ENCODE data around the gene CEACAM1. TPM values are rescaled to one million over a fixed set of nuclear protein-coding genes. Genes with fewer than 3 reads are reported as not detected.

Gene CEACAM1
- total RNA-seq, 1 donor from 2014 or later = 0.39 TPM

- peaks cover 14% of the 10 kb centered on the region for H3F3A ChIP-seq (ENCODE audit: low read depth)
- H3K4me3 Mint-ChIP-seq = no peak overlapping the region
- H3K79me2 ChIP-seq (ENCODE audit: low read depth) = no peaks in the 10 kb centered on the region
- H3K27me3 Mint-ChIP-seq (ENCODE audit: insufficient read depth, low read depth) = no peaks in the 10 kb centered on the region
- H3K27ac Mint-ChIP-seq = no peak overlapping the region
- H3K4me1 ChIP-seq = no peaks in the 10 kb centered on the region
- H3K4me3 ChIP-seq = no peak overlapping the region
- no peaks in the 10 kb centered on the region for H4K20me1 ChIP-seq (ENCODE audit: low read depth)
- H3K36me3 ChIP-seq = no peaks in the 10 kb centered on the region
- no peak for DNase-seq (ENCODE audit: low spot score)
- H3K9ac ChIP-seq = no peak overlapping the region
- H3K27ac ChIP-seq = no peak overlapping the region
- H3K36me3 Mint-ChIP-seq = no peaks in the 10 kb centered on the region
- no peaks in the 10 kb centered on the region for H3K9me3 ChIP-seq (ENCODE audit: low read depth)
- H3K27me3 ChIP-seq = no peaks in the 10 kb centered on the region
- H3K4me2 ChIP-seq = no peak overlapping the region
- peaks cover 8% of the 10 kb centered on the region for H3K9me3 Mint-ChIP-seq
- TF ChIP-seq CTCF (IDR thresholded peaks at IDR 0.05) (no peak), EZH2 (IDR thresholded peaks at IDR 0.05) (no peak), EZH2phosphoT487 (IDR thresholded peaks at IDR 0.05) (no peak)
- no peak overlapping the region for H2AFZ ChIP-seq (replicated peaks)
- H3K4me1 Mint-ChIP-seq = peaks cover 5% of the 10 kb centered on the region
These were observed 16.1 kb downstream of the CEACAM1 start for GRCh38 chr19:42512130-42512636.

- TF ChIP-seq EZH2phosphoT487 (IDR thresholded peaks at IDR 0.05) (no peak), EZH2 (IDR thresholded peaks at IDR 0.05) (no peak), CTCF (IDR thresholded peaks at IDR 0.05) (no peak)
- Mint-ChIP-seq H3K4me1 (peaks cover 5% of the 10 kb centered on the region), H3K27ac (no peak overlapping the region), H3K9me3 (peaks cover 4% of the 10 kb centered on the region), H3K4me3 (no peak overlapping the region), H3K27me3 (ENCODE audit: insufficient read depth, low read depth) (no peaks in the 10 kb centered on the region), H3K36me3 (no peaks in the 10 kb centered on the region)
- no peak overlapping the region for H3K9ac ChIP-seq
- DNase-seq (ENCODE audit: low spot score) = no peak
- H3K4me3 ChIP-seq = no peak overlapping the region
- peaks cover 14% of the 10 kb centered on the region for H3F3A ChIP-seq (ENCODE audit: low read depth)
- no peaks in the 10 kb centered on the region for H3K9me3 ChIP-seq (ENCODE audit: low read depth)
- no peak overlapping the region for H2AFZ ChIP-seq (replicated peaks)
- H3K27me3 ChIP-seq = no peaks in the 10 kb centered on the region
- H3K79me2 ChIP-seq (ENCODE audit: low read depth) = no peaks in the 10 kb centered on the region
- no peak overlapping the region for H3K4me2 ChIP-seq
- H4K20me1 ChIP-seq (ENCODE audit: low read depth) = no peaks in the 10 kb centered on the region
- no peaks in the 10 kb centered on the region for H3K36me3 ChIP-seq
- no peaks in the 10 kb centered on the region for H3K4me1 ChIP-seq
- H3K27ac ChIP-seq = no peak overlapping the region
These were observed 16.9 kb downstream of the CEACAM1 start for GRCh38 chr19:42511340-42511739.

GRCh38 chr19:42508892-42509444 is 19.3 kb downstream of the CEACAM1 start:
- Mint-ChIP-seq H3K27me3 (ENCODE audit: insufficient read depth, low read depth) (no peaks in the 10 kb centered on the region), H3K9me3 (no peaks in the 10 kb centered on the region), H3K27ac (no peak overlapping the region), H3K36me3 (no peaks in the 10 kb centered on the region), H3K4me1 (peaks cover 5% of the 10 kb centered on the region), H3K4me3 (no peak overlapping the region)
- no peak for DNase-seq (ENCODE audit: low spot score)
- H2AFZ ChIP-seq (replicated peaks) = no peak overlapping the region
- no peaks in the 10 kb centered on the region for H3K9me3 ChIP-seq (ENCODE audit: low read depth)
- no peak for TF ChIP-seq EZH2phosphoT487 (IDR thresholded peaks at IDR 0.05)
- no peak for TF ChIP-seq EZH2 (IDR thresholded peaks at IDR 0.05)
- TF ChIP-seq CTCF (IDR thresholded peaks at IDR 0.05) = no peak
- no peaks in the 10 kb centered on the region for H3K79me2 ChIP-seq (ENCODE audit: low read depth)
- no peaks in the 10 kb centered on the region for H3K4me1 ChIP-seq
- H4K20me1 ChIP-seq (ENCODE audit: low read depth) = no peaks in the 10 kb centered on the region
- H3K4me2 ChIP-seq = no peak overlapping the region
- H3F3A ChIP-seq (ENCODE audit: low read depth) = peaks cover 14% of the 10 kb centered on the region
- H3K27me3 ChIP-seq = no peaks in the 10 kb centered on the region
- no peaks in the 10 kb centered on the region for H3K36me3 ChIP-seq
- no peak overlapping the region for H3K4me3 ChIP-seq
- no peak overlapping the region for H3K27ac ChIP-seq
- no peak overlapping the region for H3K9ac ChIP-seq

Measured in neural progenitor cell (in vitro differentiated cells).